Natural killer cell (primary cell): ENCODE data around the gene AHNAK2. TPM values are rescaled to one million over a fixed set of nuclear protein-coding genes. Genes with fewer than 3 reads are reported as not detected.

Source experiments
- ATAC-seq, 3 donors: fragments of 150-1000 bp in 2 of 3; fragments of 200-7000 bp in 1 of 3; cut with Tn5 transposase; 1 replicate in 1 of 3; 2 replicates in 2 of 3; pipeline ENCODE4 v1.10.0; 2021; ENCODE audit warnings: mild to moderate bottlenecking in 2 of 3, moderate library complexity in 2 of 3
- DNase-seq, 2 donors: peaks; one replicate each; pipeline versions ENCODE4 v3.0.0 to v3.0.0-alpha.2; 2013 to 2021; ENCODE audit warnings: mixed read lengths in 1 of 2
- H3K27ac ChIP-seq: one replicate; pipeline ENCODE4 v1.5.1; 2013; ENCODE audit warnings: mild to moderate bottlenecking, low read length
- H3K27me3 ChIP-seq: one replicate; pipeline ENCODE4 v1.6.1; 2013; ENCODE audit warnings: low read length; ENCODE audit not compliant: control insufficient read depth, insufficient read depth
- H3K36me3 ChIP-seq: one replicate; pipeline ENCODE4 v1.6.1; 2013; ENCODE audit warnings: low read length; ENCODE audit not compliant: control insufficient read depth, insufficient read depth
- H3K4me1 ChIP-seq: one replicate; pipeline ENCODE4 v1.6.1; 2013; ENCODE audit warnings: low read length; ENCODE audit not compliant: control insufficient read depth, insufficient read depth
- H3K4me3 ChIP-seq: one replicate; pipeline ENCODE4 v1.5.1; 2013; ENCODE audit warnings: low read length
- H3K9me3 ChIP-seq: one replicate; pipeline ENCODE4 v1.6.1; 2013; ENCODE audit warnings: low read length; ENCODE audit not compliant: control insufficient read depth, insufficient read depth
- H3K27ac Mint-ChIP-seq, 2 donors: one replicate each; pipeline ENCODE4 v1.8.0; 2022; ENCODE audit warnings: mild to moderate bottlenecking in 2 of 2, mixed read lengths in 2 of 2, moderate library complexity in 1 of 2
- H3K27me3 Mint-ChIP-seq, 2 donors: one replicate each; pipeline ENCODE4 v1.8.0; 2022; ENCODE audit warnings: low read depth in 2 of 2, mixed read lengths in 2 of 2
- H3K36me3 Mint-ChIP-seq: one replicate; pipeline ENCODE4 v1.8.0; 2022; ENCODE audit warnings: mixed read lengths
- H3K4me1 Mint-ChIP-seq, 2 donors: one replicate each; pipeline ENCODE4 v1.8.0; 2022; ENCODE audit warnings: mixed read lengths in 2 of 2
- H3K4me3 Mint-ChIP-seq: one replicate; pipeline ENCODE4 v1.8.0; 2022; ENCODE audit warnings: mild to moderate bottlenecking, moderate library complexity, mixed read lengths
- H3K9me3 Mint-ChIP-seq, 2 donors: one replicate each; pipeline ENCODE4 v1.8.0; 2022; ENCODE audit warnings: mixed read lengths in 2 of 2
- CTCF ChIP-seq: fragments of 200-600 bp; IDR thresholded peaks from one replicate; pipeline ENCODE4 v1.8.0; 2022; ENCODE audit warnings: antibody characterized with exemption
- WGBS: methylation state at CpG from one replicate; pipeline ENCODE4 v1.1.7; 2013; ENCODE audit warnings: missing lambda C conversion rate; ENCODE audit not compliant: insufficient coverage; 5-methylcytosine and 5-hydroxymethylcytosine counted together
- intact Hi-C: fragments of 100-400 bp; cut with micrococcal nuclease; formaldehyde crosslinking; loops from one replicate; pipeline ENCODE4 v1.14.2; 2022
- total RNA-seq, 4 donors: library from RNA; stranded (reverse); fragments of 120-200 nt in 1 of 4; gene quantifications; one replicate each; pipeline versions ENCODE4 v1.2.3 to v1.2.4, GENCODE V29; 2013 to 2022

The AHNAK2 gene
- total RNA-seq, 3 donors from 2014 or later (not counting 1 experiment from before 2014, with no cell fraction given), result 0.05 TPM; not detected in 2

GRCh38 chr14:104933746-104934733, 44.1 kb downstream of the AHNAK2 start:
- ATAC-seq (no peak), DNase-seq (peak in 1 of 2 donors; percentile 19)
- no peaks in the 10 kb centered on the region for H3K9me3 Mint-ChIP-seq
- H3K27ac Mint-ChIP-seq, result peak overlapping the region in 1 of 2 donors; percentile 59
- no peak overlapping the region for H3K27ac ChIP-seq
- H3K4me1 Mint-ChIP-seq, result peaks cover 0 to 5% of the 10 kb centered on the region in 2 donors
- H3K4me1 ChIP-seq, result peaks cover 12% of the 10 kb centered on the region
- no peaks in the 10 kb centered on the region for H3K36me3 ChIP-seq
- intact Hi-C loops, result loop anchor here (2.0 kb wide), 1 partner anchor 111 kb away; no protein-coding TSS in a partner anchor
- H3K4me3 Mint-ChIP-seq, result peak overlapping the region; percentile 77
- H3K27me3 Mint-ChIP-seq, result peaks cover 12 to 17% of the 10 kb centered on the region in 2 donors
- TF ChIP-seq CTCF, result no peak
- H3K4me3 ChIP-seq, result no peak overlapping the region
- no peaks in the 10 kb centered on the region for H3K9me3 ChIP-seq
- H3K36me3 Mint-ChIP-seq, result no peaks in the 10 kb centered on the region
- 23% methylated on average over 18 of the region's 42 CpGs for WGBS
- peaks cover 5% of the 10 kb centered on the region for H3K27me3 ChIP-seq

GRCh38 chr14:104932676-104933631, 45.2 kb downstream of the AHNAK2 start:
- DNase-seq (peak; percentile 81 to 90), ATAC-seq (peak; percentile 85 to 98 (median 94))
- H3K27me3 Mint-ChIP-seq, result peaks cover 9 to 12% of the 10 kb centered on the region in 2 donors
- no peaks in the 10 kb centered on the region for H3K9me3 Mint-ChIP-seq
- H3K36me3 ChIP-seq, result no peaks in the 10 kb centered on the region
- 38% methylated on average over 93 of the region's 100 CpGs for WGBS
- H3K4me1 Mint-ChIP-seq, result peaks cover 0 to 5% of the 10 kb centered on the region in 2 donors
- TF ChIP-seq CTCF, result peak; percentile 65
- H3K27ac Mint-ChIP-seq, result peak overlapping the region in 1 of 2 donors; percentile 59
- intact Hi-C loops, result loop anchor here (2.0 kb wide), 1 partner anchor 112 kb away; no protein-coding TSS in a partner anchor
- no peaks in the 10 kb centered on the region for H3K36me3 Mint-ChIP-seq
- H3K4me3 Mint-ChIP-seq, result peak overlapping the region; percentile 85
- no peaks in the 10 kb centered on the region for H3K9me3 ChIP-seq
- H3K4me3 ChIP-seq, result peak overlapping the region; percentile 23
- H3K4me1 ChIP-seq, result peaks cover 12% of the 10 kb centered on the region
- H3K27ac ChIP-seq, result no peak overlapping the region
- H3K27me3 ChIP-seq, result peaks cover 5% of the 10 kb centered on the region

DNA sequence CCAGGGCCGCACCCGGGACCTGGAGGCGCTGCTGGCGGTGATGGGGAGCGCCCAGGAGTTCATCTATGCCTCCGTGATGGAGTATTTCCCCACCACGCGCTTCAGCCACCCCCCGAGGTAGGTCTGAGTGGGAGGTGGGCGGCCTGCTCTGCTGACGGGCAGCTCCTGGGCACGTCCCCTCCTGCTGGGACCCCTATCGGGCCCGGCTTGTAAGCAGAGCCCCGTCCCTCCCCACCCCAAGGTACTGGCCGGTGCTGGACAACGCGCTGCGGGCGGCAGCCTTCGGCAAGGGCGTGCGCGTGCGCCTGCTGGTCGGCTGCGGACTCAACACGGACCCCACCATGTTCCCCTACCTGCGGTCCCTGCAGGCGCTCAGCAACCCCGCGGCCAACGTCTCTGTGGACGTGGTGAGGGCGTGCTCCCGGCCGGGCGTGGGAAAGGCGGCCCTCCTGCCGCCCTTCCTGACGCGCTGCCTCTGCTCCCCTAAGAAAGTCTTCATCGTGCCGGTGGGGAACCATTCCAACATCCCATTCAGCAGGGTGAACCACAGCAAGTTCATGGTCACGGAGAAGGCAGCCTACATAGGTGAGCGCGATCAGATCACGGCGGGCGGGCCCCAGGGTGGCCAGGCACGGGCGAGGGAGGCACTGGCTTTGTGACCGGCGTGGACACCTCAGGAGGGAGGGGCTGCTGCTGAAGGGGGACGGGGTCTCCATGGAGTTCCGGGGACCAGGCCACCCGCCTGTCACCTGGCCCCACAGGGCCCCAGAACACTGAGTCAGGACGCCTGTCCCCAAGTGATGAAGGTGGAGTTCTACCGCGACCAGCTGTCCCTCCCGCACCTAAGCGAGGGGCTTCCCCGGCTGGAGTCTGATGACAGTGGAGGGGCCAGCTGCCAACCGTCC, 46.2 kb downstream of the AHNAK2 start:
- ATAC-seq, result no peak
- no peak for DNase-seq
- Histone ChIP-seq H3K27ac (no peak overlapping the region), H3K4me3 (no peak overlapping the region), H3K36me3 (no peaks in the 10 kb centered on the region), H3K9me3 (no peaks in the 10 kb centered on the region), H3K27me3 (peaks cover 5% of the 10 kb centered on the region), H3K4me1 (peaks cover 22% of the 10 kb centered on the region)
- no peaks in the 10 kb centered on the region for H3K36me3 Mint-ChIP-seq
- peaks cover 0 to 5% of the 10 kb centered on the region in 2 donors for H3K4me1 Mint-ChIP-seq
- H3K27ac Mint-ChIP-seq, result no peak overlapping the region
- H3K9me3 Mint-ChIP-seq, result no peaks in the 10 kb centered on the region
- WGBS, result 95% methylated on average over 64 of the region's 64 CpGs
- peaks cover 0 to 9% of the 10 kb centered on the region in 2 donors for H3K27me3 Mint-ChIP-seq
- TF ChIP-seq CTCF, result no peak
- peak overlapping the region; percentile 67 for H3K4me3 Mint-ChIP-seq
- intact Hi-C loops, result loop anchor here (2.0 kb wide), 1 partner anchor 113 kb away; no protein-coding TSS in a partner anchor
